H1 (cell line): ENCODE data around the gene FOXQ1. TPM values are rescaled to one million over a fixed set of nuclear protein-coding genes. Genes with fewer than 3 reads are reported as not detected.
A peak's percentile ranks its signal among the peaks of the same experiment; 100 is the strongest.

ENCODE experiments used
- CTCF ChIA-PET: fragments of 300-600 bp; sonication (Branson Sonifier 250); formaldehyde crosslinking; loops from one replicate; lab custom pipeline; 2021; ENCODE audit not compliant: partially characterized antibody; lab: Charles Lee
- POLR2A ChIA-PET: fragments of 300-600 bp; sonication (Branson Sonifier 250); formaldehyde crosslinking; loops from one replicate; lab custom pipeline; 2021; ENCODE audit warnings: inconsistent platforms; ENCODE audit not compliant: partially characterized antibody; lab: Charles Lee
- DNase-seq, 2 experiments: peaks; one replicate each; pipeline versions ENCODE4 v3.0.0 to v3.0.0-alpha.2; 2010 to 2022; ENCODE audit warnings: low spot score in 2 of 2, low read depth in 1 of 2, mixed read lengths in 1 of 2
- FAIRE-seq: peaks from 2 replicates; lab custom pipeline; 2011; peaks lifted over from hg19 to GRCh38; lab: Jason Lieb, UNC
- H2AFZ ChIP-seq: 2 replicates; pipeline ENCODE4 v1.8.1; 2012; ENCODE audit warnings: low read length, inconsistent platforms
- H2AK5ac ChIP-seq: 2 replicates; pipeline ENCODE4 v1.6.1; 2013; ENCODE audit warnings: low read depth, low read length
- H2BK120ac ChIP-seq: replicated peaks from 2 replicates; pipeline ENCODE3; 2013; ENCODE audit warnings: low read depth, low read length, inconsistent platforms
- H2BK12ac ChIP-seq: 2 replicates; pipeline ENCODE4 v1.6.1; 2013; ENCODE audit warnings: low read depth, low read length
- H2BK15ac ChIP-seq: 2 replicates; pipeline ENCODE4 v1.6.1; 2013; ENCODE audit warnings: low read length
- H2BK20ac ChIP-seq: 2 replicates; pipeline ENCODE4 v1.6.1; 2013; ENCODE audit warnings: low read length
- H2BK5ac ChIP-seq: 2 replicates; pipeline ENCODE4 v1.6.1; 2013; ENCODE audit warnings: low read depth, low read length
- H3K14ac ChIP-seq: 2 replicates; pipeline ENCODE4 v1.6.1; 2013; ENCODE audit warnings: inconsistent platforms; ENCODE audit not compliant: insufficient read length
- H3K18ac ChIP-seq: 2 replicates; pipeline ENCODE4 v1.6.1; 2013; ENCODE audit warnings: low read length; ENCODE audit errors: extremely low read depth
- H3K23ac ChIP-seq: 2 replicates; pipeline ENCODE4 v1.6.1; 2013; ENCODE audit warnings: inconsistent platforms; ENCODE audit not compliant: insufficient read length
- H3K23me2 ChIP-seq: 2 replicates; pipeline ENCODE4 v1.6.1; 2013; ENCODE audit warnings: low read depth, low read length
- H3K27ac ChIP-seq: 2 replicates; pipeline ENCODE4 v1.6.1; 2011; ENCODE audit warnings: low read depth, low read length, inconsistent platforms
- H3K27me3 ChIP-seq, 4 experiments: replicated peaks in 1 of 4; 1 replicate in 1 of 4; 2 replicates in 3 of 4; pipeline versions ENCODE4 v1.6.1 to v1.8.1; 2011 to 2013; ENCODE audit warnings: low read length in 3 of 4, mild to moderate bottlenecking in 3 of 4, inconsistent platforms in 2 of 4, mixed read lengths in 2 of 4, moderate library complexity in 1 of 4; ENCODE audit not compliant: control insufficient read depth in 3 of 4, insufficient read depth in 3 of 4; ENCODE audit errors: extremely low read depth in 1 of 4
- H3K36me3 ChIP-seq, 4 experiments: 2 replicates each; pipeline versions ENCODE4 v1.6.1 to v1.8.1; 2011 to 2013; ENCODE audit warnings: mild to moderate bottlenecking in 4 of 4, low read length in 3 of 4, moderate library complexity in 2 of 4, control low read depth in 1 of 4, inconsistent platforms in 1 of 4; ENCODE audit not compliant: insufficient read depth in 4 of 4, control insufficient read depth in 2 of 4
- H3K4ac ChIP-seq: replicated peaks from 2 replicates; pipeline ENCODE3; 2013; ENCODE audit warnings: low read length, low read depth, mixed read lengths, inconsistent platforms; ENCODE audit not compliant: insufficient read length
- H3K4me1 ChIP-seq, 4 experiments: replicated peaks in 1 of 4; 1 replicate in 1 of 4; 2 replicates in 3 of 4; pipeline versions ENCODE4 v1.6.1 to v1.8.1; 2011 to 2013; ENCODE audit warnings: low read length in 3 of 4, inconsistent platforms in 2 of 4, mixed read lengths in 1 of 4; ENCODE audit not compliant: insufficient read depth in 4 of 4, control insufficient read depth in 3 of 4
- H3K4me2 ChIP-seq, 2 experiments: 2 replicates each; pipeline versions ENCODE4 v1.6.1 to v1.8.1; 2011 to 2013; ENCODE audit warnings: low read depth in 2 of 2, low read length in 2 of 2, control low read depth in 1 of 2, inconsistent platforms in 1 of 2, mild to moderate bottlenecking in 1 of 2; ENCODE audit not compliant: insufficient read depth in 1 of 2
- H3K4me3 ChIP-seq, 4 experiments: fragments of 200-600, 300-600 bp in 1 of 4; sonication (generic), shearing (Covaris generic), sonication (Bioruptor Twin) in 1 of 4; 2 replicates each; pipeline versions ENCODE4 v1.5.1 to v1.8.1; 2011 to 2016; ENCODE audit warnings: low read length in 4 of 4, low read depth in 3 of 4, control low read depth in 2 of 4, inconsistent platforms in 2 of 4, mild to moderate bottlenecking in 2 of 4, mixed read lengths in 1 of 4, moderate library complexity in 1 of 4; ENCODE audit not compliant: insufficient read depth in 2 of 4; ENCODE audit errors: extremely low read depth in 1 of 4
- H3K56ac ChIP-seq: replicated peaks from 2 replicates; pipeline ENCODE3; 2013; ENCODE audit warnings: low read depth, mild to moderate bottlenecking, mixed read lengths, low read length, inconsistent platforms; ENCODE audit not compliant: insufficient read length
- H3K79me1 ChIP-seq: 2 replicates; pipeline ENCODE4 v1.6.1; 2013; ENCODE audit warnings: low read depth, low read length, control low read depth
- H3K79me2 ChIP-seq, 2 experiments: 2 replicates each; pipeline versions ENCODE4 v1.6.1 to v1.8.1; 2012 to 2013; ENCODE audit warnings: low read length in 2 of 2, mild to moderate bottlenecking in 2 of 2, inconsistent platforms in 1 of 2; ENCODE audit not compliant: insufficient read depth in 2 of 2, control insufficient read depth in 1 of 2
- H3K9ac ChIP-seq, 4 experiments: replicated peaks in 1 of 4; 1 replicate in 1 of 4; 2 replicates in 3 of 4; pipeline versions ENCODE4 v1.6.1 to v1.8.1; 2011 to 2013; ENCODE audit warnings: low read depth in 3 of 4, low read length in 3 of 4, control low read depth in 2 of 4, mild to moderate bottlenecking in 2 of 4, moderate library complexity in 2 of 4, inconsistent platforms in 1 of 4; ENCODE audit errors: extremely low read depth in 1 of 4
- H3K9me3 ChIP-seq, 2 experiments: 2 replicates each; pipeline versions ENCODE4 v1.6.1 to v1.8.1; 2012 to 2013; ENCODE audit warnings: mild to moderate bottlenecking in 2 of 2, moderate library complexity in 2 of 2, control low read depth in 1 of 2, inconsistent platforms in 1 of 2, low read depth in 1 of 2, low read length in 1 of 2, mixed read lengths in 1 of 2; ENCODE audit not compliant: insufficient read depth in 2 of 2
- H4K20me1 ChIP-seq, 2 experiments: replicated peaks in 1 of 2; 2 replicates each; pipeline versions ENCODE3 to v1.8.1; 2011 to 2013; ENCODE audit warnings: inconsistent platforms in 2 of 2, low read length in 2 of 2, mild to moderate bottlenecking in 1 of 2; ENCODE audit not compliant: insufficient read depth in 2 of 2, control insufficient read depth in 1 of 2
- H4K5ac ChIP-seq: 2 replicates; pipeline ENCODE4 v1.6.1; 2013; ENCODE audit warnings: low read length, low read depth, mixed read lengths, inconsistent platforms; ENCODE audit not compliant: insufficient read length
- H4K8ac ChIP-seq: 2 replicates; pipeline ENCODE4 v1.8.0; 2013; ENCODE audit warnings: mild to moderate bottlenecking, moderate library complexity, low read length, inconsistent platforms; ENCODE audit not compliant: insufficient read depth; ENCODE audit errors: extremely low read depth
- H4K91ac ChIP-seq: replicated peaks from 2 replicates; pipeline ENCODE3; 2013; ENCODE audit warnings: low read length, mixed read lengths, inconsistent platforms; ENCODE audit not compliant: insufficient read length
- POLR2AphosphoS5 ChIP-seq: IDR thresholded peaks from 2 replicates; pipeline ENCODE4 v1.6.1; 2011; ENCODE audit warnings: low read depth, low read length
- RAD21 ChIP-seq, 2 experiments: IDR thresholded peaks in 1 of 2; conservative IDR thresholded peaks in 1 of 2; 2 replicates each; pipeline ENCODE4 v1.6.1; 2011; ENCODE audit warnings: low read depth in 2 of 2, low read length in 2 of 2, improper control_type of control experiment in 1 of 2, inconsistent platforms in 1 of 2, mild to moderate bottlenecking in 1 of 2, moderate library complexity in 1 of 2
- WGBS, 2 experiments: shearing (Covaris generic) in 1 of 2; methylation state at CpG; one replicate each; pipeline versions ENCODE4 v1.1.6 to v1.1.7; 2013 to 2015; ENCODE audit warnings: low lambda C conversion rate in 2 of 2, mixed read lengths in 2 of 2, inconsistent platforms in 1 of 2, low coverage in 1 of 2, missing lambda C conversion rate in 1 of 2; ENCODE audit not compliant: insufficient replicate concordance in 2 of 2, insufficient coverage in 1 of 2, insufficient read length in 1 of 2; ENCODE audit errors: extremely low coverage in 1 of 2, missing lambda C conversion rate in 1 of 2; 5-methylcytosine and 5-hydroxymethylcytosine counted together
- polyA plus RNA-seq, 7 experiments: library from polyadenylated mRNA; depleted of rRNA in 3 of 7; stranded (reverse) in 5 of 7; unstranded in 2 of 7; fragments of >200 nt in 5 of 7; fragments of 200-250 nt in 2 of 7; gene quantifications; 1 replicate in 5 of 7; 2 replicates in 1 of 7; 4 replicates in 1 of 7; pipeline versions ENCODE4 v1.2.1 to v1.2.3, GENCODE V29; 2011 to 2013; ENCODE audit warnings: missing spikeins in 2 of 7, mixed read lengths in 2 of 7
- total RNA-seq: library from RNA; stranded (reverse); fragmentation: NEBNext Ultra II Directional; extraction: Animal tissue kit (Norgen Biotek cat#: 25700); gene quantifications from 2 replicates; pipeline ENCODE4 v1.2.1, GENCODE V29; 2021
- TF ChIP-seq, protein P1 (sequence below), 3 experiments: IDR thresholded peaks; 1 replicate in 2 of 3; 2 replicates in 1 of 3; pipeline versions ENCODE4 v1.5.1 to v1.6.1; 2011; ENCODE audit warnings: low read length in 3 of 3, mild to moderate bottlenecking in 3 of 3, inconsistent platforms in 2 of 3, low read depth in 1 of 3, moderate library complexity in 1 of 3; ENCODE audit not compliant: insufficient read depth in 1 of 3; ENCODE audit errors: control extremely low read depth in 1 of 3

Gene FOXQ1
- total and polyA plus RNA-seq, 2 of the 8 experiments (the other 6 are each of a cell fraction or from before 2014, with no cell fraction given): 0.03 TPM; not detected in 1

DNA sequence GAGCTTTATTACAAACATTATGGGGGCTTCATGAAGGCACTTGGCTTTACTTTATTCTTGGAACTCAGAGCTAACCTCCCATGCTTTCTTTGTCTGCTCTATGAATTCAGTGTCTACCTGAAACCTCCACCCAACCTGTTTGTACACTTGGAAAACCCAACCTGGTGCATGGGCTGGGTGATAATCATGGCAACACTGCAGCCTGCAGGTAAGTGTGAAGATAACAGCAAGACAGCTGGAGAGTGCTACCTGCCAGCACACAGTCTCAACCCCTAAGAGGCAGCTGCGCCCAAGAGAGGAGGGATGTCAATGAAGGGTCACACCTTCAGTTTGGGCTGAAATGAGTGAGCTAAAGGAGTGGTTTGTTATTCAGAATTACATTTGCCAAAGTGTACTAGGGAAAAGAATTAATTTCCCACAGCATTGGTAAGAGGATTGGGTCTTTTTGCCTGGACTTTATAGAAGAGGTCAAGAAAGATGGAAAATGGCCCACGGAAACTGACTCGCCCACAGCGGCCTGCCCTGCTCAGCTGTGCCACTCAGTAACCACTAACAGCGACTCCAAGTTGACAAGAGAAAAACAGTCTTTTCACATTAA is 24.4 kb downstream of the FOXQ1 start:
- H3K9me3 ChIP-seq: no peaks in the 10 kb centered on the region
- H2AFZ ChIP-seq: no peak overlapping the region
- H3K27me3 ChIP-seq: peaks cover 0 to 4% (median 2%) of the 10 kb centered on the region in 4 experiments; a peak in 4 of 7 replicates
- no peak overlapping the region for H2BK12ac ChIP-seq
- H3K4ac ChIP-seq: no peak overlapping the region
- H3K79me1 ChIP-seq: no peaks in the 10 kb centered on the region
- no peak overlapping the region for H3K4me3 ChIP-seq
- no peak overlapping the region for H2BK20ac ChIP-seq
- H2BK120ac ChIP-seq: no peak overlapping the region
- no peaks in the 10 kb centered on the region for H3K23me2 ChIP-seq
- H3K14ac ChIP-seq: no peak overlapping the region
- POLR2A ChIA-PET: interaction anchor here (1.1 kb wide), 1 partner anchor 11 kb away, joined by 3 read pairs; no protein-coding TSS in a partner anchor
- no peak overlapping the region for H4K5ac ChIP-seq
- CTCF ChIA-PET: interaction anchor here (0.6 to 2.8 kb wide), 27 partner anchors 10 to 744 kb away, joined by 3 to 13 read pairs (median 3); no protein-coding TSS in a partner anchor
- H3K79me2 ChIP-seq: no peaks in the 10 kb centered on the region
- H4K91ac ChIP-seq: no peak overlapping the region
- H2BK15ac ChIP-seq: no peak overlapping the region
- H3K56ac ChIP-seq: no peak overlapping the region
- H2AK5ac ChIP-seq: no peak overlapping the region
- 87% methylated on average over 5 of the region's 5 CpGs; no CpG with 5 or more reads in 1 of the 2 experiments for WGBS, 2 experiments
- H3K4me1 ChIP-seq: peaks cover 0 to 5% (median 3%) of the 10 kb centered on the region in 4 experiments; a peak in 3 of 7 replicates
- no peaks in the 10 kb centered on the region for H3K36me3 ChIP-seq
- no peak overlapping the region for H3K27ac ChIP-seq
- H3K23ac ChIP-seq: no peak overlapping the region
- H4K20me1 ChIP-seq: no peaks in the 10 kb centered on the region
- H3K18ac ChIP-seq: no peak overlapping the region
- peak; percentile 55 for FAIRE-seq
- no peak overlapping the region for H4K8ac ChIP-seq
- no peak overlapping the region for H3K4me2 ChIP-seq
- no peak overlapping the region for H3K9ac ChIP-seq
- H2BK5ac ChIP-seq: no peak overlapping the region
- DNase-seq: no peak
- TF ChIP-seq RAD21 (IDR thresholded peaks at IDR 0.05 in 1 of 2, conservative IDR thresholded peaks at IDR 0.05 in 1 of 2; ENCODE audit: low read depth in 2 of 2, low read length in 2 of 2): peak; percentile 92
- TF ChIP-seq, protein P1, sequence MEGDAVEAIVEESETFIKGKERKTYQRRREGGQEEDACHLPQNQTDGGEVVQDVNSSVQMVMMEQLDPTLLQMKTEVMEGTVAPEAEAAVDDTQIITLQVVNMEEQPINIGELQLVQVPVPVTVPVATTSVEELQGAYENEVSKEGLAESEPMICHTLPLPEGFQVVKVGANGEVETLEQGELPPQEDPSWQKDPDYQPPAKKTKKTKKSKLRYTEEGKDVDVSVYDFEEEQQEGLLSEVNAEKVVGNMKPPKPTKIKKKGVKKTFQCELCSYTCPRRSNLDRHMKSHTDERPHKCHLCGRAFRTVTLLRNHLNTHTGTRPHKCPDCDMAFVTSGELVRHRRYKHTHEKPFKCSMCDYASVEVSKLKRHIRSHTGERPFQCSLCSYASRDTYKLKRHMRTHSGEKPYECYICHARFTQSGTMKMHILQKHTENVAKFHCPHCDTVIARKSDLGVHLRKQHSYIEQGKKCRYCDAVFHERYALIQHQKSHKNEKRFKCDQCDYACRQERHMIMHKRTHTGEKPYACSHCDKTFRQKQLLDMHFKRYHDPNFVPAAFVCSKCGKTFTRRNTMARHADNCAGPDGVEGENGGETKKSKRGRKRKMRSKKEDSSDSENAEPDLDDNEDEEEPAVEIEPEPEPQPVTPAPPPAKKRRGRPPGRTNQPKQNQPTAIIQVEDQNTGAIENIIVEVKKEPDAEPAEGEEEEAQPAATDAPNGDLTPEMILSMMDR (IDR thresholded peaks at IDR 0.05; ENCODE audit: control extremely low read depth in 1 of 3, insufficient read depth in 1 of 3, low read depth in 1 of 3, low read length in 3 of 3): peak; percentile 74 to 85 (median 74)
- TF ChIP-seq POLR2AphosphoS5: no peak
- TF ChIP-seq, all 59 proteins: peak for 2
